ENCODE data around the gene TRAF3IP3.

Gene TRAF3IP3

GRCh38 chr1:209829716-209830115 is 73.9 kb downstream of the TRAF3IP3 start:
- Histone ChIP-seq H3K9ac (ENCODE audit: low read length) (no peak overlapping the region), H3K4me3 (ENCODE audit: low read length) (no peak overlapping the region), H3K27ac (ENCODE audit: low read length) (no peak overlapping the region), H3K4me1 (ENCODE audit: low read length) (no peaks in the 10 kb centered on the region), H3K9me3 (replicated peaks; ENCODE audit: insufficient read depth, low read length) (no peaks in the 10 kb centered on the region), H3K4me2 (ENCODE audit: low read depth, low read length) (no peak overlapping the region), H3K36me3 (replicated peaks; ENCODE audit: insufficient read depth, low read length) (peaks cover 23% of the 10 kb centered on the region; the same call in 1 of the 2 replicates), H4K20me1 (ENCODE audit: insufficient read depth, low read length) (no peaks in the 10 kb centered on the region), H3K27me3 (replicated peaks; ENCODE audit: insufficient read depth, low read length) (no peaks in the 10 kb centered on the region), H3K9me2 (replicated peaks; ENCODE audit: insufficient read depth, low read length) (no peaks in the 10 kb centered on the region), H3F3A (ENCODE audit: insufficient read depth, low read length) (peaks cover 4% of the 10 kb centered on the region; the same call in 1 of the 2 replicates), H2AFZ (ENCODE audit: low read length) (no peak overlapping the region), H3K79me2 (ENCODE audit: low read length) (peaks cover 38% of the 10 kb centered on the region)
- no peak for DNase-seq
- TF ChIP-seq EZH2phosphoT487 (IDR thresholded peaks at IDR 0.05; ENCODE audit: low read length), result no peak
- TF ChIP-seq EZH2 (optimal IDR thresholded peaks at IDR 0.05; ENCODE audit: low read depth, low read length), result no peak
- TF ChIP-seq, protein P1, sequence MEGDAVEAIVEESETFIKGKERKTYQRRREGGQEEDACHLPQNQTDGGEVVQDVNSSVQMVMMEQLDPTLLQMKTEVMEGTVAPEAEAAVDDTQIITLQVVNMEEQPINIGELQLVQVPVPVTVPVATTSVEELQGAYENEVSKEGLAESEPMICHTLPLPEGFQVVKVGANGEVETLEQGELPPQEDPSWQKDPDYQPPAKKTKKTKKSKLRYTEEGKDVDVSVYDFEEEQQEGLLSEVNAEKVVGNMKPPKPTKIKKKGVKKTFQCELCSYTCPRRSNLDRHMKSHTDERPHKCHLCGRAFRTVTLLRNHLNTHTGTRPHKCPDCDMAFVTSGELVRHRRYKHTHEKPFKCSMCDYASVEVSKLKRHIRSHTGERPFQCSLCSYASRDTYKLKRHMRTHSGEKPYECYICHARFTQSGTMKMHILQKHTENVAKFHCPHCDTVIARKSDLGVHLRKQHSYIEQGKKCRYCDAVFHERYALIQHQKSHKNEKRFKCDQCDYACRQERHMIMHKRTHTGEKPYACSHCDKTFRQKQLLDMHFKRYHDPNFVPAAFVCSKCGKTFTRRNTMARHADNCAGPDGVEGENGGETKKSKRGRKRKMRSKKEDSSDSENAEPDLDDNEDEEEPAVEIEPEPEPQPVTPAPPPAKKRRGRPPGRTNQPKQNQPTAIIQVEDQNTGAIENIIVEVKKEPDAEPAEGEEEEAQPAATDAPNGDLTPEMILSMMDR (IDR thresholded peaks at IDR 0.05; ENCODE audit: low read length), result no peak

- Histone ChIP-seq H3K4me2 (ENCODE audit: low read depth, low read length) (no peak overlapping the region), H3K27ac (ENCODE audit: low read length) (no peak overlapping the region), H3K27me3 (replicated peaks; ENCODE audit: insufficient read depth, low read length) (no peaks in the 10 kb centered on the region)
Measured at GRCh38 chr1:209830722-209831121, 74.9 kb downstream of the TRAF3IP3 start.

DNA sequence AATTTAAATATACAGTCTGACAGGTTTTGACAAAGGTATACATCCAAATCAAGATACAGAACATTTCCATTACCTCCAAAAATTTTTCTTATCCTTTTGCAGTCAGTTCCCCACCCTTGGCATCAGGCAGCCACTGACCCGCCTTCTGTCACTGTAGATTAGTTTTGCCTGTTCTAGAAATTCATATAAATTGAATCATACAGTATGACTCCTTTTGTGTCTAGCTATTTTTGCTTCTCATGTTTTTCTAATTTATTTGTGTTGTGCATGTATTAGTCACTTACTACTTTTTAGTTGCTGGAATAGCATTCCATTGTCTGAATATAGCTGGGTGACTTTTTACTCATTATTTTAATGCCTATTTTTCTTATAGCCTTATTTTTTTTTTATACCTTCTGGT is 75.8 kb downstream of the TRAF3IP3 start:
- Histone ChIP-seq H3K9me2 (replicated peaks; ENCODE audit: insufficient read depth, low read length) (no peaks in the 10 kb centered on the region), H3K79me2 (ENCODE audit: low read length) (peaks cover 38% of the 10 kb centered on the region), H4K20me1 (ENCODE audit: insufficient read depth, low read length) (no peaks in the 10 kb centered on the region), H3K4me2 (ENCODE audit: low read depth, low read length) (no peak overlapping the region), H3F3A (ENCODE audit: insufficient read depth, low read length) (peaks cover 4% of the 10 kb centered on the region; the same call in 1 of the 2 replicates), H3K9me3 (replicated peaks; ENCODE audit: insufficient read depth, low read length) (no peaks in the 10 kb centered on the region), H3K9ac (ENCODE audit: low read length) (no peak overlapping the region), H3K4me1 (ENCODE audit: low read length) (no peaks in the 10 kb centered on the region), H3K4me3 (ENCODE audit: low read length) (no peak overlapping the region), H2AFZ (ENCODE audit: low read length) (no peak overlapping the region), H3K27ac (ENCODE audit: low read length) (no peak overlapping the region), H3K36me3 (replicated peaks; ENCODE audit: insufficient read depth, low read length) (peaks cover 31% of the 10 kb centered on the region; the same call in 1 of the 2 replicates), H3K27me3 (replicated peaks; ENCODE audit: insufficient read depth, low read length) (no peaks in the 10 kb centered on the region)
- TF ChIP-seq, protein P1 (IDR thresholded peaks at IDR 0.05; ENCODE audit: low read length), result no peak
- TF ChIP-seq EZH2phosphoT487 (IDR thresholded peaks at IDR 0.05; ENCODE audit: low read length), result no peak
- no peak for TF ChIP-seq EZH2 (optimal IDR thresholded peaks at IDR 0.05; ENCODE audit: low read depth, low read length)
- DNase-seq, result no peak

More at GRCh38 chr1:209830722-209831121, 74.9 kb downstream of the TRAF3IP3 start:
- H3K79me2 ChIP-seq (ENCODE audit: low read length), result peaks cover 38% of the 10 kb centered on the region
- H3K4me1 ChIP-seq (ENCODE audit: low read length), result no peaks in the 10 kb centered on the region
- TF ChIP-seq EZH2 (optimal IDR thresholded peaks at IDR 0.05; ENCODE audit: low read depth, low read length), result no peak
- TF ChIP-seq, protein P1 (IDR thresholded peaks at IDR 0.05; ENCODE audit: low read length), result no peak
- TF ChIP-seq EZH2phosphoT487 (IDR thresholded peaks at IDR 0.05; ENCODE audit: low read length), result no peak
- no peaks in the 10 kb centered on the region for H4K20me1 ChIP-seq (ENCODE audit: insufficient read depth, low read length)
- no peak overlapping the region for H3K9ac ChIP-seq (ENCODE audit: low read length)
- no peak overlapping the region for H3K4me3 ChIP-seq (ENCODE audit: low read length)
- no peaks in the 10 kb centered on the region for H3K9me2 ChIP-seq (replicated peaks; ENCODE audit: insufficient read depth, low read length)
- DNase-seq, result no peak
- no peak overlapping the region for H2AFZ ChIP-seq (ENCODE audit: low read length)
- H3K36me3 ChIP-seq (replicated peaks; ENCODE audit: insufficient read depth, low read length), result peaks cover 31% of the 10 kb centered on the region; the same call in 1 of the 2 replicates
- peaks cover 4% of the 10 kb centered on the region; the same call in 1 of the 2 replicates for H3F3A ChIP-seq (ENCODE audit: insufficient read depth, low read length)
- H3K9me3 ChIP-seq (replicated peaks; ENCODE audit: insufficient read depth, low read length), result no peaks in the 10 kb centered on the region
